Measurements from ENCODE around the gene RYR1. TPM values are rescaled to one million over a fixed set of nuclear protein-coding genes. Genes with fewer than 3 reads are reported as not detected.
A peak's percentile ranks its signal among the peaks of the same experiment; 100 is the strongest.

The RYR1 gene
- total RNA-seq, 1 experiment from 2014 or later: not detected

- H3K4me2 ChIP-seq (ENCODE audit: low read length): no peak overlapping the region
- H3K9me2 ChIP-seq (replicated peaks; ENCODE audit: low read length): no peaks in the 10 kb centered on the region
- H3K79me2 ChIP-seq (ENCODE audit: low read length): no peaks in the 10 kb centered on the region
- H3K9me3 ChIP-seq (ENCODE audit: low read length): no peaks in the 10 kb centered on the region
- intact Hi-C loops (cut with micrococcal nuclease): no loop called here
- H3K36me3 ChIP-seq (ENCODE audit: low read depth, low read length): no peaks in the 10 kb centered on the region
- no TSS peak for BruUV-seq (replicated peaks)
- H3K27ac ChIP-seq (ENCODE audit: low read length): no peak overlapping the region
- no peak overlapping the region for H3K9ac ChIP-seq (ENCODE audit: low read length)
- no peaks in the 10 kb centered on the region for H4K20me1 ChIP-seq (ENCODE audit: low read length)
- ChIA-PET CTCF (no interaction called here), POLR2A (ENCODE audit: unreplicated experiment) (no interaction called here)
- ATAC-seq (no peak), DNase-seq (peak; percentile 4)
- H3F3A ChIP-seq (ENCODE audit: low read length, unreplicated experiment): no peaks in the 10 kb centered on the region
- H3K27me3 ChIP-seq (ENCODE audit: low read length): no peaks in the 10 kb centered on the region
- TF ChIP-seq EZH2phosphoT487 (IDR thresholded peaks at IDR 0.05; ENCODE audit: borderline replicate concordance, low read length): no peak
- TF ChIP-seq, protein P1, sequence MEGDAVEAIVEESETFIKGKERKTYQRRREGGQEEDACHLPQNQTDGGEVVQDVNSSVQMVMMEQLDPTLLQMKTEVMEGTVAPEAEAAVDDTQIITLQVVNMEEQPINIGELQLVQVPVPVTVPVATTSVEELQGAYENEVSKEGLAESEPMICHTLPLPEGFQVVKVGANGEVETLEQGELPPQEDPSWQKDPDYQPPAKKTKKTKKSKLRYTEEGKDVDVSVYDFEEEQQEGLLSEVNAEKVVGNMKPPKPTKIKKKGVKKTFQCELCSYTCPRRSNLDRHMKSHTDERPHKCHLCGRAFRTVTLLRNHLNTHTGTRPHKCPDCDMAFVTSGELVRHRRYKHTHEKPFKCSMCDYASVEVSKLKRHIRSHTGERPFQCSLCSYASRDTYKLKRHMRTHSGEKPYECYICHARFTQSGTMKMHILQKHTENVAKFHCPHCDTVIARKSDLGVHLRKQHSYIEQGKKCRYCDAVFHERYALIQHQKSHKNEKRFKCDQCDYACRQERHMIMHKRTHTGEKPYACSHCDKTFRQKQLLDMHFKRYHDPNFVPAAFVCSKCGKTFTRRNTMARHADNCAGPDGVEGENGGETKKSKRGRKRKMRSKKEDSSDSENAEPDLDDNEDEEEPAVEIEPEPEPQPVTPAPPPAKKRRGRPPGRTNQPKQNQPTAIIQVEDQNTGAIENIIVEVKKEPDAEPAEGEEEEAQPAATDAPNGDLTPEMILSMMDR (conservative IDR thresholded peaks at IDR 0.05; ENCODE audit: low read depth, low read length): no peak
- TF ChIP-seq EZH2 (IDR thresholded peaks at IDR 0.05; ENCODE audit: low read length, unreplicated experiment): no peak
- no peaks in the 10 kb centered on the region for H3K4me1 ChIP-seq (ENCODE audit: insufficient read depth, low read length)
- H2AFZ ChIP-seq (ENCODE audit: low read length): no peak overlapping the region
- H3K4me3 ChIP-seq (ENCODE audit: low read length): no peak overlapping the region
Observed at GRCh38 chr19:38452430-38453366, 19.2 kb downstream of the RYR1 start.

DNA sequence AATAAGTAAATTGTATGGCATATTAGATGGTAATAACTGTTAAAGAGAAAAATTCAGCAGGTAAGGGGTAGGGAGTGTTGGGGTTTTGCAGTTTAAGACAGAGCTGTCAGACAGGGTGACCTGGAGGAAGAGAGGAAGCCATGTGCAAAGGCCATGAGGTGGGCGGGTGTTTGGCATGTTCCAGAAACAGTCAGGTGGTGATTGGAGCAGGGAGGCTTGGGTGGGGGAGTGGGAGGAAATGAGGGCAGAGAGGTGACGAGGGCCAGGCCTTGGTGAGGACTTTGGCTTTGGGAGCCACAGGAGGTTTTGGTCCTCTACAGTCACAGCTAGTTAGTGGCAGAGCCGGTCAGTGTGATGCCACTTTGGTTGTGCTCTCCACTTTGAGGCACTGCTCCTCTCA, 20.1 kb downstream of the RYR1 start:
- no peaks in the 10 kb centered on the region for H3K79me2 ChIP-seq (ENCODE audit: low read length)
- no peaks in the 10 kb centered on the region for H3K36me3 ChIP-seq (ENCODE audit: low read depth, low read length)
- H3K9ac ChIP-seq (ENCODE audit: low read length): no peak overlapping the region
- H3K4me1 ChIP-seq (ENCODE audit: insufficient read depth, low read length): no peaks in the 10 kb centered on the region
- H3K4me3 ChIP-seq (ENCODE audit: low read length): no peak overlapping the region
- TF ChIP-seq EZH2 (IDR thresholded peaks at IDR 0.05; ENCODE audit: low read length, unreplicated experiment): no peak
- TF ChIP-seq EZH2phosphoT487 (IDR thresholded peaks at IDR 0.05; ENCODE audit: borderline replicate concordance, low read length): no peak
- TF ChIP-seq, protein P1 (conservative IDR thresholded peaks at IDR 0.05; ENCODE audit: low read depth, low read length): no peak
- H4K20me1 ChIP-seq (ENCODE audit: low read length): no peaks in the 10 kb centered on the region
- ATAC-seq (no peak), DNase-seq (no peak)
- no peaks in the 10 kb centered on the region for H3F3A ChIP-seq (ENCODE audit: low read length, unreplicated experiment)
- H3K27ac ChIP-seq (ENCODE audit: low read length): no peak overlapping the region
- POLR2A ChIA-PET (ENCODE audit: unreplicated experiment): no interaction called here
- no TSS peak for BruUV-seq (replicated peaks)
- H3K27me3 ChIP-seq (ENCODE audit: low read length): no peaks in the 10 kb centered on the region
- CTCF ChIA-PET: interaction anchor here (0.7 kb wide), 1 partner anchor 117 kb away, joined by 3 read pairs; no protein-coding TSS in a partner anchor
- H3K9me3 ChIP-seq (ENCODE audit: low read length): no peaks in the 10 kb centered on the region
- no peaks in the 10 kb centered on the region for H3K9me2 ChIP-seq (replicated peaks; ENCODE audit: low read length)
- no peak overlapping the region for H2AFZ ChIP-seq (ENCODE audit: low read length)
- intact Hi-C loops (cut with micrococcal nuclease): no loop called here
- H3K4me2 ChIP-seq (ENCODE audit: low read length): no peak overlapping the region

DNA sequence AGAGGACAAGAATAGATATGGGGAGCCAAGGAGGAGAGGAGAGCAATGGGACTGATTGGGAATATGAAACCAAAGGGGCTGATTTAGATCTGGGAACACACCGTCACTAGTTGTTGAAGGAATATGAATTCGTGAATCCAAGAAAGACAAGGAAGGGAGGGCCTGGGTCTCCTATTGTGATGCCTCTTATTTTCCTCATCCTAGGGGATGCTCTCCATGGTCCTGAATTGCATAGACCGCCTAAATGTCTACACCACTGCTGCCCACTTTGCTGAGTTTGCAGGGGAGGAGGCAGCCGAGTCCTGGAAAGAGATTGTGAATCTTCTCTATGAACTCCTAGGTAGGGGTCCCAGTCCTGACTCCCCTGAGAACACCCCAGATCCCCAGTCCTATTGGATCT, 21.5 kb downstream of the RYR1 start:
- H3K9me2 ChIP-seq (replicated peaks; ENCODE audit: low read length): no peaks in the 10 kb centered on the region
- DNase-seq (peak; percentile 26), ATAC-seq (no peak)
- no peak for TF ChIP-seq EZH2phosphoT487 (IDR thresholded peaks at IDR 0.05; ENCODE audit: borderline replicate concordance, low read length)
- TF ChIP-seq, protein P1 (conservative IDR thresholded peaks at IDR 0.05; ENCODE audit: low read depth, low read length): no peak
- TF ChIP-seq EZH2 (IDR thresholded peaks at IDR 0.05; ENCODE audit: low read length, unreplicated experiment): no peak
- no peak overlapping the region for H2AFZ ChIP-seq (ENCODE audit: low read length)
- H3K9ac ChIP-seq (ENCODE audit: low read length): no peak overlapping the region
- intact Hi-C loops (cut with micrococcal nuclease): no loop called here
- H4K20me1 ChIP-seq (ENCODE audit: low read length): no peaks in the 10 kb centered on the region
- CTCF ChIA-PET: no interaction called here
- BruUV-seq (replicated peaks): no TSS peak
- H3K4me2 ChIP-seq (ENCODE audit: low read length): no peak overlapping the region
- H3K27ac ChIP-seq (ENCODE audit: low read length): no peak overlapping the region
- no peaks in the 10 kb centered on the region for H3K27me3 ChIP-seq (ENCODE audit: low read length)
- no peak overlapping the region for H3K4me3 ChIP-seq (ENCODE audit: low read length)
- no peaks in the 10 kb centered on the region for H3K9me3 ChIP-seq (ENCODE audit: low read length)
- no peaks in the 10 kb centered on the region for H3K4me1 ChIP-seq (ENCODE audit: insufficient read depth, low read length)
- POLR2A ChIA-PET (ENCODE audit: unreplicated experiment): no interaction called here
- H3F3A ChIP-seq (ENCODE audit: low read length, unreplicated experiment): no peaks in the 10 kb centered on the region
- no peaks in the 10 kb centered on the region for H3K79me2 ChIP-seq (ENCODE audit: low read length)
- H3K36me3 ChIP-seq (ENCODE audit: low read depth, low read length): no peaks in the 10 kb centered on the region

Measured in PC-3 (cell line).